ENCODE data around the gene BABAM2.
"Not testable (repeated sequence)": the region's sequence is repeated elsewhere in the genome, so short reads cannot be mapped to it uniquely, and the experiment has no call there.

BABAM2 gene

GRCh38 chr2:27968957-27969356 is 78.4 kb downstream of the BABAM2 start:
- in situ Hi-C loops (cut with MboI; ENCODE audit: low sequenced_read_pairs), result not testable (repeated sequence)

GRCh38 chr2:27972311-27972710 is 81.8 kb downstream of the BABAM2 start:
- in situ Hi-C loops (cut with MboI; ENCODE audit: low sequenced_read_pairs), result no loop called here

GRCh38 chr2:27973592-27973991 is 83.1 kb downstream of the BABAM2 start:
- in situ Hi-C loops (cut with MboI; ENCODE audit: low sequenced_read_pairs), result no loop called here

- in situ Hi-C loops (cut with MboI; ENCODE audit: low sequenced_read_pairs), result no loop called here
Measured at GRCh38 chr2:27976308-27976707, 85.8 kb downstream of the BABAM2 start.

GRCh38 chr2:27977731-27978312 is 87.3 kb downstream of the BABAM2 start:
- in situ Hi-C loops (cut with MboI; ENCODE audit: low sequenced_read_pairs), result no loop called here

- in situ Hi-C loops (cut with MboI; ENCODE audit: low sequenced_read_pairs), result not testable (repeated sequence)
Measured at GRCh38 chr2:27978761-27979160, 88.2 kb downstream of the BABAM2 start.

- in situ Hi-C loops (cut with MboI; ENCODE audit: low sequenced_read_pairs), result no loop called here
Measured at GRCh38 chr2:27980242-27980641, 89.7 kb downstream of the BABAM2 start.

- in situ Hi-C loops (cut with MboI; ENCODE audit: low sequenced_read_pairs), result no loop called here
Measured at GRCh38 chr2:27984153-27984552, 93.6 kb downstream of the BABAM2 start.

GRCh38 chr2:27988306-27988705 is 97.8 kb downstream of the BABAM2 start:
- in situ Hi-C loops (cut with MboI; ENCODE audit: low sequenced_read_pairs), result no loop called here

GRCh38 chr2:27988718-27989117 is 98.2 kb downstream of the BABAM2 start:
- in situ Hi-C loops (cut with MboI; ENCODE audit: low sequenced_read_pairs), result no loop called here

GRCh38 chr2:27989149-27989548 is 98.6 kb downstream of the BABAM2 start:
- in situ Hi-C loops (cut with MboI; ENCODE audit: low sequenced_read_pairs), result no loop called here

GRCh38 chr2:27990030-27990590 is 99.6 kb downstream of the BABAM2 start:
- in situ Hi-C loops (cut with MboI; ENCODE audit: low sequenced_read_pairs), result no loop called here

- in situ Hi-C loops (cut with MboI; ENCODE audit: low sequenced_read_pairs), result no loop called here
Measured at GRCh38 chr2:27991146-27991545, 100.6 kb downstream of the BABAM2 start.

- in situ Hi-C loops (cut with MboI; ENCODE audit: low sequenced_read_pairs), result no loop called here
Measured at GRCh38 chr2:27992787-27993401, 102.4 kb downstream of the BABAM2 start.

GRCh38 chr2:27993402-27993787 is 102.9 kb downstream of the BABAM2 start:
- in situ Hi-C loops (cut with MboI; ENCODE audit: low sequenced_read_pairs), result no loop called here

- in situ Hi-C loops (cut with MboI; ENCODE audit: low sequenced_read_pairs), result no loop called here
Measured at GRCh38 chr2:27993950-27994728, 103.6 kb downstream of the BABAM2 start.

GRCh38 chr2:27996156-27996922 is 105.8 kb downstream of the BABAM2 start:
- in situ Hi-C loops (cut with MboI; ENCODE audit: low sequenced_read_pairs), result no loop called here

- in situ Hi-C loops (cut with MboI; ENCODE audit: low sequenced_read_pairs), result no loop called here
Measured at GRCh38 chr2:28000287-28000686, 109.8 kb downstream of the BABAM2 start.

GRCh38 chr2:28002181-28002580 is 111.7 kb downstream of the BABAM2 start:
- in situ Hi-C loops (cut with MboI; ENCODE audit: low sequenced_read_pairs), result no loop called here

- in situ Hi-C loops (cut with MboI; ENCODE audit: low sequenced_read_pairs), result no loop called here
Measured at GRCh38 chr2:28004086-28004485, 113.6 kb downstream of the BABAM2 start.

- in situ Hi-C loops (cut with MboI; ENCODE audit: low sequenced_read_pairs), result no loop called here
Measured at GRCh38 chr2:28009732-28010131, 119.2 kb downstream of the BABAM2 start.

Data from HL-60/S4 treated with retinoic acid at 250 ng/mL for 4 days and 3 days (cell line).